PC-3 (cell line): ENCODE results near the gene PRKAR1A. TPM values are rescaled to one million over a fixed set of nuclear protein-coding genes. Genes with fewer than 3 reads are reported as not detected.

ENCODE experiments used
- ATAC-seq: fragments of 200-7000 bp; cut with Tn5 transposase; 2 replicates; pipeline ENCODE4 v1.9.1; 2020; ENCODE audit warnings: mild to moderate bottlenecking, moderate library complexity
- Bru-seq: library from RNA; stranded (reverse); fragments of 400-500 nt; gene quantifications from one replicate; lab custom pipeline; 2021; lab: Mats Ljungman, UMichigan
- BruChase-seq, 2 experiments: library from RNA; stranded (reverse); fragments of 400-500 nt; gene quantifications; one replicate each; lab custom pipeline; 2021; lab: Mats Ljungman, UMichigan
- BruUV-seq: library from RNA; stranded (reverse); fragments of 400-500 nt; replicated peaks from 2 replicates; lab custom pipeline; 2021; lab: Mats Ljungman, UMichigan
- CTCF ChIA-PET: fragments of 300-600 bp; sonication (Branson Sonifier 250); formaldehyde crosslinking; loops from one replicate; lab custom pipeline; 2022; ENCODE audit warnings: antibody characterized with exemption; lab: Charles Lee
- POLR2A ChIA-PET: fragments of 300-600 bp; sonication (Branson Sonifier 250); formaldehyde crosslinking; loops from one replicate; lab custom pipeline; 2022; ENCODE audit warnings: antibody characterized with exemption; ENCODE audit not compliant: unreplicated experiment; lab: Charles Lee
- DNase-seq: peaks from one replicate; pipeline ENCODE4 v3.0.0-alpha.2; 2015
- H2AFZ ChIP-seq: fragments of 300-600 bp; sonication (generic); 2 replicates; pipeline ENCODE4 v1.6.0; 2016; ENCODE audit warnings: antibody characterized with exemption, low read length
- H3F3A ChIP-seq: fragments of 300-600 bp; sonication (generic); one replicate; pipeline ENCODE4 v1.6.0; 2017; ENCODE audit warnings: antibody characterized with exemption, low read length, control low read depth, mild to moderate bottlenecking; ENCODE audit not compliant: unreplicated experiment
- H3K27ac ChIP-seq: fragments of 300-600 bp; sonication (generic); 2 replicates; pipeline ENCODE4 v1.5.1; 2016; ENCODE audit warnings: mild to moderate bottlenecking, low read length
- H3K27me3 ChIP-seq: fragments of 300-600 bp; sonication (generic); 2 replicates; pipeline ENCODE4 v1.6.1; 2016; ENCODE audit warnings: low read length, mixed read lengths
- H3K36me3 ChIP-seq: fragments of 300-600 bp; sonication (generic); 2 replicates; pipeline ENCODE4 v1.6.1; 2016; ENCODE audit warnings: low read depth, mixed run types, low read length, mixed read lengths
- H3K4me1 ChIP-seq: fragments of 300-600 bp; sonication (generic); 2 replicates; pipeline ENCODE4 v1.5.1; 2016; ENCODE audit warnings: low read length; ENCODE audit not compliant: insufficient read depth
- H3K4me2 ChIP-seq: fragments of 300-600 bp; sonication (generic); 2 replicates; pipeline ENCODE4 v1.6.0; 2016; ENCODE audit warnings: low read length
- H3K4me3 ChIP-seq: fragments of 300-600 bp; sonication (generic); 2 replicates; pipeline ENCODE4 v1.5.1; 2016; ENCODE audit warnings: mild to moderate bottlenecking, low read length, mixed read lengths
- H3K79me2 ChIP-seq: fragments of 300-600 bp; sonication (generic); 2 replicates; pipeline ENCODE4 v1.6.1; 2017; ENCODE audit warnings: low read length, mixed read lengths
- H3K9ac ChIP-seq: fragments of 300-600 bp; sonication (generic); 2 replicates; pipeline ENCODE4 v1.6.0; 2016; ENCODE audit warnings: mild to moderate bottlenecking, low read length
- H3K9me2 ChIP-seq: fragments of 300-600 bp; sonication (generic); replicated peaks from 2 replicates; pipeline ENCODE4 v1.6.1; 2016; ENCODE audit warnings: mixed run types, low read length, mixed read lengths
- H3K9me3 ChIP-seq: fragments of 300-600 bp; sonication (generic); 2 replicates; pipeline ENCODE4 v1.6.1; 2016; ENCODE audit warnings: low read length, mixed read lengths
- H4K20me1 ChIP-seq: fragments of 300-600 bp; sonication (generic); 2 replicates; pipeline ENCODE4 v1.6.1; 2016; ENCODE audit warnings: low read length, mixed read lengths
- EZH2 ChIP-seq: fragments of 300-600 bp; sonication (generic); IDR thresholded peaks from one replicate; pipeline ENCODE4 v1.6.1; 2017; ENCODE audit warnings: antibody characterized with exemption, mild to moderate bottlenecking, low read length; ENCODE audit not compliant: unreplicated experiment
- EZH2phosphoT487 ChIP-seq: fragments of 300-600 bp; sonication (generic); IDR thresholded peaks from 2 replicates; pipeline ENCODE4 v1.6.1; 2018; ENCODE audit warnings: mild to moderate bottlenecking, antibody characterized with exemption, low read length, borderline replicate concordance
- intact Hi-C: fragments of 100-400 bp; cut with micrococcal nuclease; formaldehyde crosslinking; loops from 2 replicates; pipeline ENCODE4 v1.9.0; 2023
- long read RNA-seq: library from polyadenylated mRNA; unstranded; transcript quantifications from one replicate; pipeline ENCODE4 v2.0.0, GENCODE V29; 2021; ENCODE audit not compliant: unreplicated experiment
- total RNA-seq: library from RNA; depleted of rRNA; stranded (reverse); fragments of >200 nt; gene quantifications from 2 replicates; pipeline ENCODE4 v1.2.3, GENCODE V29; 2014; rRNA removed
- TF ChIP-seq, protein P1 (sequence below): fragments of 300-600 bp; sonication (generic); conservative IDR thresholded peaks from 2 replicates; pipeline ENCODE4 v1.5.1; 2017; ENCODE audit warnings: antibody characterized with exemption, low read depth, mild to moderate bottlenecking, low read length

The PRKAR1A gene
- total RNA-seq (208 and 214 TPM in 2 replicates), Bru-seq, nascent RNA (percentile 97 among the genes with signal in this experiment), BruChase-seq, experiment 1, labeled RNA remaining after a 6-hour chase (percentile 97 among the genes with signal in this experiment), BruChase-seq, experiment 2, labeled RNA remaining after a 2-hour chase (percentile 98 among the genes with signal in this experiment)
- long read RNA-seq, full-length matches to known transcripts = 1,468 of 1,697 reads
- long read RNA-seq, partial matches to known transcripts = 149 of 1,697 reads
- long read RNA-seq, other reads (novel, unspliced or antisense) = 80 of 1,697 reads

DNA sequence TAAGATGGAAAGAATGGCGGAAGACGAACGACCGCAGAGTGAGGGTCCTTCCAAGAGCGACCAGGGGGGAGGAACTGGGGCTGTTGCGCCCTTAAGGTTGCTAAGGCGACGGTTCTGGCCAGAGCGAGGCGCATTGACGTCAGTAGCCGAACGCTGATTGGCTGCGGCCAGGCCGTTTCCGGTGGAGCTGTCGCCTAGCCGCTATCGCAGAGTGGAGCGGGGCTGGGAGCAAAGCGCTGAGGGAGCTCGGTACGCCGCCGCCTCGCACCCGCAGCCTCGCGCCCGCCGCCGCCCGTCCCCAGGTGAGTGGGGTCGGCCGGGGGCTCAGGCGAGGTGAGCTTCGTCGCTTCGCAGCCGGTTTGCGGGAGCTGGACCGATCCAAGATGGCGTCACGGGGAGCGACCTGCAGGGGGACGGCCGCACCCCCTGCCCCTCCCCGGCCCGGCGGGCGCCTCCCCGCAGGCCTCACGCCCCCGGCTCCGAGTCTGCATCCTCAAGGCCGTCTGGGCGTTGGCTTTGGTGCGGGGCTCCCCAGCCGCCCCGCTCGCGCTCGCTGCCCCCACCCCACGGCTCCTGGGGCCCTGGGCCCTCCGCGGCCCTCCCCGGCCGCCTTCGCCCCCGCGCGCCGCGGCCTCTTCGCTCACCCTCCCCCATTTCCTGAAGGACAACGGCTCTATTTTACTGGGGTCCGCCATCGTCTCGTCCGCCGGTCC, at the start of gene PRKAR1A:
Gene PRKAR1A, plus strand, starts transcription at position 184 of the 713 bp plus-strand sequence. CDS start 2,970 bp downstream, outside the sequence.
- Histone ChIP-seq H3K27me3 (no peaks in the 10 kb centered on the region), H3K4me1 (peaks cover 49% of the 10 kb centered on the region), H3K4me2 (peak within 1 kb of the TSS; percentile 87), H4K20me1 (peaks cover 37% of the 10 kb centered on the region), H2AFZ (peak within 1 kb of the TSS; percentile 77), H3K27ac (peak within 1 kb of the TSS; percentile 84), H3K9me2 (no peaks in the 10 kb centered on the region), H3K4me3 (peak within 1 kb of the TSS; percentile 86), H3K9ac (peak within 1 kb of the TSS; percentile 89), H3K79me2 (peaks cover 52% of the 10 kb centered on the region), H3F3A (no peaks in the 10 kb centered on the region), H3K9me3 (no peaks in the 10 kb centered on the region), H3K36me3 (peaks cover 23% of the 10 kb centered on the region)
- no peak for TF ChIP-seq EZH2
- TF ChIP-seq EZH2phosphoT487 = no peak
- TF ChIP-seq, protein P1, sequence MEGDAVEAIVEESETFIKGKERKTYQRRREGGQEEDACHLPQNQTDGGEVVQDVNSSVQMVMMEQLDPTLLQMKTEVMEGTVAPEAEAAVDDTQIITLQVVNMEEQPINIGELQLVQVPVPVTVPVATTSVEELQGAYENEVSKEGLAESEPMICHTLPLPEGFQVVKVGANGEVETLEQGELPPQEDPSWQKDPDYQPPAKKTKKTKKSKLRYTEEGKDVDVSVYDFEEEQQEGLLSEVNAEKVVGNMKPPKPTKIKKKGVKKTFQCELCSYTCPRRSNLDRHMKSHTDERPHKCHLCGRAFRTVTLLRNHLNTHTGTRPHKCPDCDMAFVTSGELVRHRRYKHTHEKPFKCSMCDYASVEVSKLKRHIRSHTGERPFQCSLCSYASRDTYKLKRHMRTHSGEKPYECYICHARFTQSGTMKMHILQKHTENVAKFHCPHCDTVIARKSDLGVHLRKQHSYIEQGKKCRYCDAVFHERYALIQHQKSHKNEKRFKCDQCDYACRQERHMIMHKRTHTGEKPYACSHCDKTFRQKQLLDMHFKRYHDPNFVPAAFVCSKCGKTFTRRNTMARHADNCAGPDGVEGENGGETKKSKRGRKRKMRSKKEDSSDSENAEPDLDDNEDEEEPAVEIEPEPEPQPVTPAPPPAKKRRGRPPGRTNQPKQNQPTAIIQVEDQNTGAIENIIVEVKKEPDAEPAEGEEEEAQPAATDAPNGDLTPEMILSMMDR = no peak
- DNase-seq (peak; percentile 97), ATAC-seq (peak; percentile 78)
- no TSS peak for BruUV-seq
- ChIA-PET POLR2A (interaction anchor here (0.5 to 0.8 kb wide), 5 partner anchors 9 to 201 kb away, joined by 3 to 27 read pairs (median 3); partner anchors contain the start of gene WIPI1), CTCF (interaction anchor here (0.8 to 0.9 kb wide), 2 partner anchors 22 to 122 kb away, joined by 3 to 4 read pairs; no protein-coding TSS in a partner anchor)
- intact Hi-C loops = loop anchor here (2.0 kb wide), 2 partner anchors 56 to 246 kb away; partner anchors contain the start of gene WIPI1

DNA sequence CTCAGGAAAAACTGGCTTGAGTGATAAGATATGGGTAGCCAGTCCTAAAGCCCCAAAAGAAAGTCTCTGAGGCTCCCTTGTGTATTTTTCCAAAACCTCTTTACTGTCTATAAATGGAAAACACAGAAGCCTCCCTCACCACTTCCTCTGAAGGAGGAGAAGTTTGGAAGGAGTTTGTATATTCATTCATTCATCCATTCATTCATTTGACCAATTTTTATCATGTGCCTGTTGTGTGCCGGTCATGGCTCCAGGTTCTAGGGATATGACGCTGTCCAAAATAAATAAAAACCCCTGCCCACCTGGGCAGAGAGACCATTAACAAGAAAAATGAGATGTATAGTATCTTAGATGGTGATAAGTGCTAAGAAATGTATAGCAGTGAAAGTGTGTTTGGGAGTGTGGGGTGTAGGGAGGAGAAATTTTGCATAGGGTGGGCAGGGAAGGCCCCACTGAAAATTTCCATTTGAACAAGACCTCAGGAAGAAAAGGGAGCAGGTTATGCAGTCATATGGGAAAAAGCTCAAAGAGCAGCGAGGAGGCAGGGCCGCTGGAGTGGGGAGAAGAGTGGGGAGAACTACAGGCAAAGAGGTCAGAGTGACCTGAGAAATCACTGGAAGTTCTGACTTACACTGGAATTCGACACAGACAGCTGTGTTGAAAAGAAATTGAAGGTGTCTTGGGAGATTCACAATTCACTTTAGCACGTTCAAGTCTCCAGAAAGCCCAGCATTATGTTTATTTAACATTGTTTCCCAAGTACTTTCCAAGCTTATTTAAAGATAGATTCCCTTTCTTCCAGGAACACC, 48.8 kb upstream of the PRKAR1A start:
- POLR2A ChIA-PET = no interaction called here
- CTCF ChIA-PET = no interaction called here

More for the DNA sequence above, 48.8 kb upstream of the PRKAR1A start:
- TF ChIP-seq EZH2 (no peak), EZH2phosphoT487 (no peak)
- TF ChIP-seq, protein P1 = no peak
- Histone ChIP-seq H3K9ac (no peak overlapping the region), H3K27me3 (no peaks in the 10 kb centered on the region; the same call in 1 of the 2 replicates), H3F3A (no peaks in the 10 kb centered on the region), H3K36me3 (no peaks in the 10 kb centered on the region), H3K4me2 (no peak overlapping the region), H4K20me1 (no peaks in the 10 kb centered on the region), H3K27ac (no peak overlapping the region), H3K4me3 (no peak overlapping the region), H3K79me2 (no peaks in the 10 kb centered on the region), H3K4me1 (peaks cover 2% of the 10 kb centered on the region), H3K9me3 (no peaks in the 10 kb centered on the region), H3K9me2 (no peaks in the 10 kb centered on the region), H2AFZ (no peak overlapping the region)
- BruUV-seq = no TSS peak
- ATAC-seq (no peak), DNase-seq (no peak)
- intact Hi-C loops = loop anchor here (1.0 to 2.0 kb wide), 4 partner anchors 27 to 296 kb away; no protein-coding TSS in a partner anchor
